ENCODE data around the gene RNF207.

RNF207 gene

GRCh38 chr1:6205849-6206519 lies at the start of gene RNF207:
TSS of gene RNF207 (plus strand) at chr1:6206119. CDS start at chr1:6206536, 417 bp downstream.
- DNase-seq = no peak

- DNase-seq = no peak
Observed at GRCh38 chr1:6157132-6157527, 48.8 kb upstream of the RNF207 start.

GRCh38 chr1:6157528-6158174 lies 48.3 kb upstream of the RNF207 start:
- DNase-seq = no peak

GRCh38 chr1:6158181-6158580 lies 47.7 kb upstream of the RNF207 start:
- DNase-seq = no peak

- DNase-seq = no peak
Observed at GRCh38 chr1:6162341-6162740, 43.6 kb upstream of the RNF207 start.

GRCh38 chr1:6162773-6163172 lies 43.1 kb upstream of the RNF207 start:
- DNase-seq = no peak

- no peak for DNase-seq
Observed at GRCh38 chr1:6163191-6163972, 42.5 kb upstream of the RNF207 start.

- DNase-seq = no peak
Observed at GRCh38 chr1:6163973-6164617, 41.8 kb upstream of the RNF207 start.

- no peak for DNase-seq
Observed at GRCh38 chr1:6165027-6165426, 40.9 kb upstream of the RNF207 start.

- DNase-seq = no peak
Observed at GRCh38 chr1:6165441-6165985, 40.4 kb upstream of the RNF207 start.

- DNase-seq = no peak
Observed at GRCh38 chr1:6166221-6166620, 39.7 kb upstream of the RNF207 start.

- DNase-seq = no peak
Observed at GRCh38 chr1:6166655-6167390, 39.1 kb upstream of the RNF207 start.

GRCh38 chr1:6167391-6168303 lies 38.3 kb upstream of the RNF207 start:
- DNase-seq = no peak

GRCh38 chr1:6168947-6169586 lies 36.9 kb upstream of the RNF207 start:
- DNase-seq = no peak

GRCh38 chr1:6170116-6170741 lies 35.7 kb upstream of the RNF207 start:
- no peak for DNase-seq

GRCh38 chr1:6170742-6171201 lies 35.1 kb upstream of the RNF207 start:
- DNase-seq = no peak

- no peak for DNase-seq
Observed at GRCh38 chr1:6171548-6172124, 34.3 kb upstream of the RNF207 start.

- DNase-seq = no peak
Observed at GRCh38 chr1:6172549-6172948, 33.4 kb upstream of the RNF207 start.

- DNase-seq = no peak
Observed at GRCh38 chr1:6174621-6175410, 31.1 kb upstream of the RNF207 start.
